ENCODE results near the gene CYP4A22.
"Not testable (repeated sequence)": the region's sequence is repeated elsewhere in the genome, so short reads cannot be mapped to it uniquely, and the experiment has no call there.

CYP4A22 gene

DNA sequence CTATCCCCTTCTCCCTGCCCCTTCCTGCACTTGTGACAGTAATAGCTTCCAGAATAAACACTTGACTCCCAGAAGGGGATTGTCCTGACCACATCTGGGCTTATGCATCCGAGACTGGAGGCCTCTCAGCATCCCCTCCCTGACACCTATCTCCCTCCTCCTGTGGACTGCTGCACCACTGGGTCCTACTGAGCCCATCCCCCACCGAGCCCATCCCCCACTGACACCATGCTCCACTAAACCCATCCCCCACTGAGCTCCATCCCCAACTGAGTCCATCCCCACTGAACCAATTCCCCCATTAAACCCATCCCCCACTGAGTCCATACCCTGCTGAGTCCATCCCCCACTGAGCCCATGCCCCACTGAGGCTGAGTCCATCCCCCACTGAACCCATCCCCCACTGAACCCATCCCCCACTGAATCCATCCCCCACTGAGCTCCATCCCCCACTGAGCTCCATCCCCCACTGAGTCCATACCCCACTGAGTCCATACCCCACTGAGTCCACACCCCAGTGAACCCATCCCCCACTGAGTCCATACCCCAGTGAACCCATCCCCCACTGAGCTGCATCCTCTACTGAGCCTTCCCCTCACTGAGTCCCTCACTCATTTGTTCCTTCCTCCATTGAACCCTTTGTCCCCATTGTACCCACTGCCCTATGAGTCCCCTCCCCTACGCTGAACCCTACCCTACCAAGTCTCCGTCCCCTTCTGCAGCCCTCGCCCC is 47.0 kb downstream of the CYP4A22 start:
- no peak for DNase-seq (ENCODE audit: low read depth in 2 of 3, low spot score in 1 of 3)

- DNase-seq (ENCODE audit: low read depth in 2 of 3, low spot score in 1 of 3), result no peak
These were observed 47.8 kb downstream of the CYP4A22 start for GRCh38 chr1:47184822-47185677.

GRCh38 chr1:47186267-47187185 is 49.3 kb downstream of the CYP4A22 start:
- no peak for DNase-seq (ENCODE audit: low read depth in 2 of 3, low spot score in 1 of 3)

- DNase-seq (ENCODE audit: low read depth in 2 of 3, low spot score in 1 of 3), result no peak
These were observed 50.1 kb downstream of the CYP4A22 start for GRCh38 chr1:47187231-47187925.

- DNase-seq (ENCODE audit: low read depth in 2 of 3, low spot score in 1 of 3), result no peak
These were observed 50.6 kb downstream of the CYP4A22 start for GRCh38 chr1:47187926-47188250.

DNA sequence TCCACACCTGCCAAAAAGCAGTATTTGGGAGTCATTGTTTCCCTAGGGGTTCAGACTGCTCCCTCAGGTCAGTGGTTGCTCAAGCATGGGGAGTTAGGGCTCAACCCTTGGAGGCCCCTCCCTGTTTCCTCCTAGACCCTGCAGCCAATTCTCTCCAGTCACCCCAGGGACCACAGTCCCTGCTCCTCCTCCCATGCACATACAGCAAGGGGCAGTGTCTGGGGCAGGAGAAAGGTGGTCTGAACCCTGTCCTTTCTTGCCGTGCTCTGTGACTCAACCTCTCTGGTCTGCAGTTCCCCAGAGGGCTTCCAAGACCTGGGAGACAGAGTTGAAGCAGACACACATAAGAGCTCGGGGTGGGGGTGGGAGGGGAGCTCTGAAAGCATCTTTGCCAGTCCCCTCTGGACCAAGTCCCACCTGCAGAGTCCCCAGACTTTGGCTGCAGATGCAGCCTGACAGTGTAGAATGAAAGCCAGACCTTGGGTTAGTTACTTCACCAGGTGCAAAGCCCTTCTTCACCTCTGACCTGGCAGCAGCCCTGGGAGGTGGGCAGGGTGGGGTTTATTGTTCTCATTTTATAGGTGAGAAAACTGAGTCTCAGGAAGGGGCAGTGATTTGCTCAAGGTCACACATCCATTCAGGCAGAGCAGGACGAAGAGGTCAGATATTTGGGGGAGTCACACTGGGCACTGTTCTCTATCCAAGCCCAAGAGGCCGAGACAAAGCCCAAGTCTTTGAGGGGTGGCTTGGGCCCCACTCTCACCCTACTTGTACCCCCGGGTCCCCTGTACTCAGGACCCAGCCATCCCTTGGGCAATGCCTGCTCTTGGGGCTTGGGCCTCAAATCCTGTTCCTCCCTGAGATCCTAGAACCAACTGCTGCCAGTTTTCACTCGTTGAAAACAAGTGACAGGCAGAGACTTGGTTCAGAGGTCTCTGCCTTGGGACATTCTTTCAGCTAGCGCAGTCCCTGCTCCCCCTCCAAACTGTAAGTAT is 51.8 kb downstream of the CYP4A22 start:
- DNase-seq (ENCODE audit: low read depth in 2 of 3, low spot score in 1 of 3), result no peak

DNA sequence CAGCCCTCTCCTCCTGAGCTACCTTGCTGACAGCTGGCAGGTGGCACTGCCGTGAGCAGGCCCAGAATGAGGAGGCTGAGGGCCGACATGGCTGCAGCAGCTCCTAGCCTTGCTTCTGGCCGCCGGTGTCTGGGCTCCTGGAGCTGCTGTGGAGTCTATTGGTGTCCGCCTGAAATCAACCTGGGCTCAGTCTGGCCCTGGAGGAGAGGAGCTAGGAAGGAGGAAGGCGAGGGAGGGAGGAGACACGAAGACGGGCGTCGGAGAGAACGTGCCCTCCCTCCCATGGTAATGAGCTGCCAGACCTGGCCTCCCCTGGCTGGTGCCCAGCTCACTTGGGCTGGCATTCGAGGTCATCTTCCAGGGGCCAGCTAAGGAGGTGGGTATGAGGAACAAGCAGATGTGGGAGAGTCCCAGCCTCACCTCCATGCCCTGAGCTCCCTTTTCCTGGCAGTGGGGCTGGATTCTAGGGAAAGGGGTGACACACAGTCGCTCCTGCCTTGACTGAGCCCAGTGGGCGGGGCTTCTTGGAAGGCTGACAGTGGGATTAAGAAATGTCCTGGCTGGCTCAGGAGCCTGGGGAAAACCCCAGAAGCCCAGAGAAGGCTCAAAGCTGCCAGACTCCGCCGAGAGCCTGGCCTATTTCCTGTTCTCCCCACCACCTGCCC is 52.7 kb downstream of the CYP4A22 start, which contains the start of gene PDZK1IP1:
TSS of gene PDZK1IP1 (minus strand) at position 193 of the 665 bp plus-strand sequence. CDS start at position 89, 104 bp downstream.
- DNase-seq (ENCODE audit: low read depth in 2 of 3, low spot score in 1 of 3), result no peak

- DNase-seq (ENCODE audit: low read depth in 2 of 3, low spot score in 1 of 3), result no peak
These were observed 53.2 kb downstream of the CYP4A22 start for GRCh38 chr1:47190509-47190855.

- DNase-seq (ENCODE audit: low read depth in 2 of 3, low spot score in 1 of 3), result no peak
These were observed 53.6 kb downstream of the CYP4A22 start for GRCh38 chr1:47190857-47191256.

DNA sequence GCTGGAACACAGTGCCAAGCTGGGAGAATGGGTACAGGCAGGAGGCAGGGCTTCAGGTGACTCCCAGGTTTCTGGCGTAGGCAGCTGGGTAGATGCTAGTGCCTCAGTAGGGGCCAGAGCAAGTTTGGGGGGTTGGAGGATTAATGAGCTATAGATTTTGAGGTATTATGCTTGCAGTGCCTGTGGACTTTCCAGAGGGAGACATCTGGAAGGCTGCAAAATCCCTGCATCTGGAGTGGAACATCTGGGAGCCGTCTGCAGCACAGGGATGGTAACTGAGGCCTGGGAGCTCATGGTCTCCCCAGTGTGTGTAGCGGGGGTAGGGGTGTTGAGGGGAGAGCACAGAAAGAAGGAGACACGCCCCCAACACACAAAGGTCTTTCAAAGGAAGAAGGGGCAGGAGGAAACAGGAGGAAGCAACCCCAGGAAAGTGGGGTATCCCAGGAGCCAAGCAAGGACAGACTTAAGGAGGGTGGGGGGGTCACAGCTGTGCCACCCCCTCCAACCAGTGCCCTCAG is 54.8 kb downstream of the CYP4A22 start:
- no peak for DNase-seq (ENCODE audit: low read depth in 2 of 3, low spot score in 1 of 3)

- DNase-seq (ENCODE audit: low read depth in 2 of 3, low spot score in 1 of 3), result peak; percentile 50 to 63 (median 50)
These were observed 55.5 kb downstream of the CYP4A22 start for GRCh38 chr1:47192458-47193384.

GRCh38 chr1:47193496-47193895 is 56.3 kb downstream of the CYP4A22 start:
- DNase-seq (ENCODE audit: low read depth in 2 of 3, low spot score in 1 of 3), result not testable (repeated sequence)

GRCh38 chr1:47194311-47194710 is 57.1 kb downstream of the CYP4A22 start:
- DNase-seq (ENCODE audit: low read depth in 2 of 3, low spot score in 1 of 3), result no peak

GRCh38 chr1:47195981-47196380 is 58.7 kb downstream of the CYP4A22 start:
- DNase-seq (ENCODE audit: low read depth in 2 of 3, low spot score in 1 of 3), result not testable (repeated sequence)

DNA sequence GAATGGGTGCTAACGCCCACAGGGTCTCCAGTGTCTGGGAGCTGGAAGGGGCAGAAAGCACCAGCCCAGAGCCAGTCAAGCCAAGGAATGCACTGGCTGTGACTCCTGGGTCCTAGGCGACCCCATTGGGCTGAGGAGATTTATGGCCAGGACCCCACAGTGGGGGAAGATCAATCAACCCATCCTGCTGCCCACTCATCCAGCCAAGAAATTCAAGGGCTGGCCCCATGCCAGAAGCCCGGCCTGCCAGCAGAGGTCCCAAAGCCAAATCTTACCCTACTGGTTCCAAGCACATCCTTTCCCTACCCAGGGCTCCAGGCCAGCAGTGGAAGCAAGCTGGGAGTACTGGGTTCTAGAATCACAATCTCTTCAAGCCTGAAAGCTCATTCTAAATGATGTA is 59.4 kb downstream of the CYP4A22 start:
- no peak for DNase-seq (ENCODE audit: low read depth in 2 of 3, low spot score in 1 of 3)

- no peak for DNase-seq (ENCODE audit: low read depth in 2 of 3, low spot score in 1 of 3)
These were observed 61.0 kb downstream of the CYP4A22 start for GRCh38 chr1:47198214-47198613.
